Activated CD4-positive, alpha-beta T cell treated with anti-CD3 and anti-CD28 coated beads, Interleukin-10, Interleukin-2, amounts not matched to agents 100 ng/mL and 50 ng/mL, durations not matched to agents 16 hours and 8 hours (primary cell): ENCODE data around the gene CACNA1I.
A peak's percentile ranks its signal among the peaks of the same experiment; 100 is the strongest.

Experiments used
- DNase-seq: peaks from one replicate; pipeline ENCODE4 v3.0.0-alpha.2; 2020

CACNA1I gene

GRCh38 chr22:39625569-39626537 lies 55.3 kb downstream of the CACNA1I start:
- DNase-seq, result no peak

- no peak for DNase-seq
Observed at GRCh38 chr22:39627208-39627607, 56.7 kb downstream of the CACNA1I start.

GRCh38 chr22:39627865-39628562 lies 57.5 kb downstream of the CACNA1I start:
- DNase-seq, result no peak

GRCh38 chr22:39628563-39629080 lies 58.1 kb downstream of the CACNA1I start:
- no peak for DNase-seq

- no peak for DNase-seq
Observed at GRCh38 chr22:39629851-39630250, 59.3 kb downstream of the CACNA1I start.

- no peak for DNase-seq
Observed at GRCh38 chr22:39630721-39631120, 60.2 kb downstream of the CACNA1I start.

- peak; percentile 25 for DNase-seq
Observed at GRCh38 chr22:39631381-39632286, 61.1 kb downstream of the CACNA1I start.

- peak; percentile 54 for DNase-seq
Observed at GRCh38 chr22:39634530-39635405, 64.2 kb downstream of the CACNA1I start.

- no peak for DNase-seq
Observed at GRCh38 chr22:39635719-39636118, 65.2 kb downstream of the CACNA1I start.

- DNase-seq, result no peak
Observed at GRCh38 chr22:39638958-39639357, 68.4 kb downstream of the CACNA1I start.

GRCh38 chr22:39641660-39642310 lies 71.2 kb downstream of the CACNA1I start:
- DNase-seq, result no peak

- no peak for DNase-seq
Observed at GRCh38 chr22:39643311-39644083, 72.9 kb downstream of the CACNA1I start.

- DNase-seq, result no peak
Observed at GRCh38 chr22:39645532-39645931, 75.0 kb downstream of the CACNA1I start.

GRCh38 chr22:39646398-39647063 lies 76.0 kb downstream of the CACNA1I start:
- no peak for DNase-seq

GRCh38 chr22:39647836-39648629 lies 77.5 kb downstream of the CACNA1I start:
- DNase-seq, result no peak

- DNase-seq, result no peak
Observed at GRCh38 chr22:39648630-39648950, 78.0 kb downstream of the CACNA1I start.

- no peak for DNase-seq
Observed at GRCh38 chr22:39649500-39650089, 79.0 kb downstream of the CACNA1I start.
